Right ventricle myocardium inferior (tissue), 1 donor: ENCODE results near the gene PUDP. TPM values are rescaled to one million over a fixed set of nuclear protein-coding genes. Genes with fewer than 3 reads are reported as not detected.
A peak's percentile ranks its signal among the peaks of the same experiment; 100 is the strongest.

ENCODE experiments used
- ATAC-seq: fragments of 200-7000 bp; cut with Tn5 transposase; one replicate; pipeline ENCODE4 v1.9.1; 2020; ENCODE audit warnings: mild to moderate bottlenecking, moderate library complexity
- DNase-seq: peaks from one replicate; pipeline ENCODE4 v3.0.0; 2021; ENCODE audit errors: missing footprints
- intact Hi-C: fragments of 100-400 bp; cut with DNase I; formaldehyde crosslinking; loops from one replicate; pipeline ENCODE4 v1.11.0; 2022
- total RNA-seq: library from RNA; stranded (reverse); fragmentation: NEBNext Ultra II Directional; extraction: Animal tissue kit (Norgen Biotek cat#: 25700); gene quantifications from one replicate; pipeline ENCODE4 v1.2.1, GENCODE V29; 2021
- donor health status: DM: no; HTN: yes; CAD: no; lungs with severe emphysema.

Gene PUDP
- total RNA-seq, 1 donor from 2014 or later = 22.1 TPM

DNA sequence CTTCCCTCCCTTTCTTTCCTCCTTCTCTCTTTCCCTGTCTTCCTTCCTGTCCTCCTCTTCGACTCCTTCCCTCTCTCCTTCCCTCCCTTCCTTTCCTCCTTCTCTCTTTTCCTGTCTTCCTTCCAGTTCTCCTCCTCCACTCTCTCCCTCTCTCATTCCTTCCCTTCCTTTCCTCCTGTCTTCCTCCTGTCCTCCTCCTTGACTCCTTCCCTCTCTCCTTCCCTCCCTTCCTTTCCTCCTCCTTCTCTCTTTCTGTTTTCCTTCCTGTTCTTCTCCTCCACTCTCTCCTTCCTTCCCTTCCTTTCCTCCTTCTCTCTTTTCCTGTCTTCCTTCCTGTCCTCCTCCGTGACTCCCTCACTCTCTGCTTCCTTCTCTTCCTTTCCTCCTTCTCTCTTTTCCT, 5.3 kb upstream of the PUDP start:
- ATAC-seq (no peak), DNase-seq (no peak)
- intact Hi-C loops = no loop called here

DNA sequence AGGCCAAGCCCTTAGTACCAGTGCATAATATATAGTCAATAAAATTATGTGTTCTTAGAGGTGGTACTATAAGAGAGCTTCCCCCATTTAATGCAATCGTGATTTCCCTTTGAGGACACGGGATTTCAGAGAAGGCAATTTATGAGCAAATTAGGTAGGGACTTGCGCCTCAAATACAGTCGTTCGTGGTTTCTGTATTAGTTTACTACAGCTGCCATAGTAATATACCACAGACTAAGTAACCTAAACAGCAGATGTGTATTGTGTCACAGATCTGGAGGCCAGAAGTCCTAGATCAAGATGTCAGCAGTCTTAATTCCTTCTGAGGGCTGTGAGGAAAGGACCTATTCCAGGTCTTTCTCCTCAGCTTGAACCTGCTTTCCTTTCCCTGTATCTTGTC, 1.5 kb upstream of the PUDP start:
- no peak for DNase-seq
- no peak for ATAC-seq
- intact Hi-C loops = no loop called here

DNA sequence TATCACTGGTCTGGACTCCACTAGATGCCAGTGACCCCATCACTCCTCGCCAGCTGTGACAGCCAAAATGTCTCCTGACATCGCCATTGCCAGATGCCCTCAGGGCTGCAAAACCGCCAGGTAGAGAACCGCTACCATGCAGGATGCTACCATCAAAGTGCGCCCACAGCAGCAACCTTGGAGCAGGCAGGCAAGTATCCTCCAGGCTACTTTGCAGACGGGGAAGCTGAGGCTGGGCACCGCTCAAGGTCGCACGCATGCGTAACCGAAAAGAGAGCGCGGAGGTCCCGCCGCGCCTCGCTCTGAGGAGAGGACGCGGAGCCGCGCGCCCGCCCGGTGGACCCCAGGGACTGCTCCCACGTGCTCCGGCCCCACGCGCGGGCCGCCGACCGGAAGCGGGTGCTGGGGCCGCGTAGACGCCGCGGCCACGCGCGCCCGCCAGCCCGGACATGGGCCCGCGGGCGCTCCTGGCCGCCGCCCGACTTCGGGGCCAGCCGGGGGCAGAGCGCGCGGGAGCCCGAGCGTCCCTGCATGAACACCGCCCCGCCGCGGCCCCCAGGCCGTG, 458 bp downstream of the PUDP start, which contains the start of gene STS:
Gene STS, plus strand, starts transcription at position 300 of the 565 bp plus-strand sequence. CDS start 105,488 bp downstream, outside the sequence.
- intact Hi-C loops = no loop called here
- DNase-seq (peak; percentile 70), ATAC-seq (peak; percentile 68)

DNA sequence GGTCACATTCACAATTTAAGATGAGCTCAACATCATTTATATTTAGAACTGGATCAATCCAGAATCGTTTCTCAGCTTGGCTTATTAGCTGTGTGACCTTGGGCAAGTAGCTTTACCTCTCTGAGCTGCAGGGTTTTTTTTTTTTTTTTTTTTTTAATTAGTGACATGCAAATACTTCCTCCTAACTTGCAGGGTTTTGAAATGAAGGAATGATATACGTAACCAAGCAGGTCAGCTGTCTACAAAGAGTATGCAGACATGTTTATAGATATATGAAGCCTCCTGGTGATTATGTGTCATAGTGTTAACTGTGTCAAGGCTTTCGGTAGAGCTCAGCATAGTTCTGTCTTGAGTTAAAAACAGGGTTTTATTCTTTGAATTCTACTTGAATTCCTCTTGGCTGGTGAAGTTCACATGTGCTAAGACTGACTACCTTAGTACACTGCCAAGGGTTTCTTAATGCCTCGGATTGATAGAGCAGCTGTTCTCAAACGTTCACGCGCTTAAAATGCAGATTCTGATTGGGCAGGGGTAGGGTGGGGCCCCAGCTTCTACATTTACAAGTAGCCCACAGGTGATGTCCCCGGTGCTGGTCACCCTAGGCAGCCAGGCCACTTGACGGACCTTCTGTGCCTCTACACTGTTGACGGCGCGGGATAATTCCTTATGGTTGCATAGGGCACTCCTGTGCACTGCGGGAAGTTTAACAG, 1.1 kb downstream of the PUDP start:
- DNase-seq (no peak), ATAC-seq (no peak)
- intact Hi-C loops = no loop called here

DNA sequence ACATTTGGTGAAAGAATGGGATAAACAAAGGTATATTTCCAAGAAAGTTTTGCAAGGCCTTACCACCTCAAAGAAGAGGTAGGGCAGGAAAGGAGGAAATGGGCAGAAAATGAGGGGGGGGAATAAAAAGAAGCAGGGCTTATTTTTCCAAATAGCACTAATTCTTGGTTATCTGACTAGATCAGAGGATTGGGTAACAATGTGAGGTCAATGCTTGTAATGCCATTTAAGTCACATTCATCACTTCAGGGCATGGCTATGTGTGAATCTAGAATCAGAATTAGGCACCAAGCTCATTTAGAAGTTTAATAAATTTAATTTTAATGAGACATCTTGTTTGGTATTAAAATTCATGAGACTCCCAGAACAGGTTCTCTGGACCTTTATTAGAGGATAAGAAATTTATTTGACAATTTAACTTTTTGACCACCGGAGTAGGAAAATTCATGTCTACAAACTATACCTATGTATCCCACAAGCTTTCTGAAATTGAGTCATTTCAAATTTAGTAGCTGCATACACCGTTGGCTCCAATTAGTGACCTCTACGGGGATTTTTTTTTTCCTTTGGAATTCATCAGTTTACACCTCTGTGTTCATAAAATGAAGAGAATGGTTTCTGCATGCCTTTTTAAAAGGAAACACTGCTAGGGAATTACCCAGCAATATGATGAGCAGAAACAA, 1.8 kb downstream of the PUDP start:
- no peak for DNase-seq
- ATAC-seq = no peak
- intact Hi-C loops = no loop called here

DNA sequence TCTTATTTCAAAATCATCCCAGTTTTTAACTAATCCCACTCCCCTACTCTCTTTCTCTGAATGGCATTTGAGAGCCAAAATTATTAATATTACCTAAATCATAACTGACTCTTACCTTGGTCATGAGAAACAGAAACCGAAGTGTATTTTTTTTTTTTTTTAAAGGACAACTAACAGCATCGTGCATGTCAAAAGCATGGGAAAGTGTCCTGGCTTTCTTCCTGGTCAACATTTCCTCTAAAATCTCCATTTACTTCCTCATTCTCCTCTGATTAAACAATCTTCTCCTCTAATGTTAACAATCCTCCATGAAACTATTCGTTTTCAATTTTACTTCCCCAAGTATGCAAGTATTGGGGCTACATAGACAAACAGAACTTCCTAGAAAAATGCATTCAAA, 2.5 kb downstream of the PUDP start:
- intact Hi-C loops = no loop called here
- DNase-seq (no peak), ATAC-seq (no peak)

DNA sequence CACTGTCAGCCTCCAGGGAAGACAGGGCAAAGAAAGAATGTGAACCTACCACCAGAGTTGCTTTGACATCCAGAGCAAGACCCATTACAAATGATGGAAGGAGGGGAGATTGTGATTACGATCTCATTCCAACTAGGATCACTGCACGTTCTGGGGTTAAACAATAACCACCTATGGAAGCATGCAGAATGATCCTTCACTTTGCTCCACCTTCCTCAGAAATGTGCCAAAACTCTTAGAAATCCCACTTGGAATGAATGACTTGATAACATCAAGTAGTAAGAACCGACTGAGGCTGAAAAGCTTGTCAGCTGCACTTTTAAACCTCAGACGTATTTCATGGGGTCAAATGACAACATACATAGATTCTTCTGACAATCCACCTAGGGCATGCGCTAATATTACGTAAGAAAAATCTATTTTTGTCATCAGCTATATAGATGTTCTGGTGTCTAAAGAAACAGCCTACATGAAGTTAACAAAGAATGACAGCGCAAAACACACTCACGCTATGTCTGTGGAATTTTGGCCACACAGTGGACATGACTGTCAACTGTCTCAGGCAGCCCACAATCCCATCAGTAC, 3.9 kb downstream of the PUDP start:
- intact Hi-C loops = no loop called here
- DNase-seq = no peak
- no peak for ATAC-seq

DNA sequence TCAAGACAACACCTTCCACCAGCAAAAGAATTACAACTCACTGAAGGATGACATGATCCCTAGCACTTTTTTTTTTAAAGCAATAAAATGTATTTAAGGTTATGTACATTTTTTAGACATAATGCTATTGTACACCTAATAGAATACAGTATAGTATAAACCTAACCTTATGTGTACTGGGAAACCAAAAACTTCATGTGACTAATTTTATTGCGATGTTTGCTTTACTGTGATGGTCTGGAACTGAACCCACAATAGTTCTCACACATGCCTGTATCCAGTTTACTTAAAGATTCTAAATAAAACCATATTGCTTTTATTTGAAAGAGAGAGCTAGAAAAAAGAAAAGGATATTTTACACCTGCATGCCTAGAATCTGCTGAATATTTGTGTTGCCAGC, 4.9 kb downstream of the PUDP start:
- no peak for DNase-seq
- no peak for ATAC-seq
- intact Hi-C loops = no loop called here

DNA sequence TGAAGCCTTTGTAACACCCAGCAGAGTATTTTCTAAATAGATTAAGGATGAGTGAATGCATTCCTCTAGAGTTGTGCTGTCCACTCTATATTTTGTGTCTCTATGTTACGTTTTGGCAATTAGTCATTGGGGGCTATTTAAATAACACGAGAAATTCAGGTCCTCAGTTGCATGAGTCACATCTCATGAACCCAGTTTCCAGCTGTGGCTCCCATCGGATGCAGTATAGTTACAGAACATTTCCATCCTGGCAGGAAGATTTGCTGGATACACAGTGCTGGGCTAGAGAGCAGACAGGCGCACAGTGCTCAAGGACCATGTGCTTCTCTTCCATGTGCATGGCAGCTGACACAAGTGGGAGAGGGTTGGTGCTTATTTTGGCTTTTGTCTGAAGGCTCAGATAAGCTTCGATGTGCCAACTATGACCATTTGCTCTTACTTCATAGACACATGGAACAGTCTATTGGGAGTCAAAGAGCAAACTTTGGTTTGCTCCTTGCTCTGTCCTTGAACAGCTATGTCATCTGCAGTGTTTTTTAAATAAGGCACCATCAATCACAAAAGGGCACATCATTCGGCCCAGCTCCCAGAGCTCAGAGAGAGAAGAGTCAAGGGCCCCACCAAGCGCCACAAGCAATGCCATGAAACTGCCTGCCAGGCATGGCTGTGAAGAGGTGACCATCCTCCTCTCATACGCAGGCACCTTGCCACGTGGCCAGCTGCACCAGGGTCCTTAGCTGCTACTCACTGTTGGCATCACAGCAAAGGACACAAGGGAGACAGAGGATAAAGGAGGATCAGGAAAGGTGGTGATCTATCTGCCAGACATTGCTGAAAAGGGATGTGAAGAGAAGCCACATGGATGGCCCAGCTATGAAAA, 8.5 kb downstream of the PUDP start:
- ATAC-seq (peak; percentile 52), DNase-seq (no peak)
- intact Hi-C loops = no loop called here

DNA sequence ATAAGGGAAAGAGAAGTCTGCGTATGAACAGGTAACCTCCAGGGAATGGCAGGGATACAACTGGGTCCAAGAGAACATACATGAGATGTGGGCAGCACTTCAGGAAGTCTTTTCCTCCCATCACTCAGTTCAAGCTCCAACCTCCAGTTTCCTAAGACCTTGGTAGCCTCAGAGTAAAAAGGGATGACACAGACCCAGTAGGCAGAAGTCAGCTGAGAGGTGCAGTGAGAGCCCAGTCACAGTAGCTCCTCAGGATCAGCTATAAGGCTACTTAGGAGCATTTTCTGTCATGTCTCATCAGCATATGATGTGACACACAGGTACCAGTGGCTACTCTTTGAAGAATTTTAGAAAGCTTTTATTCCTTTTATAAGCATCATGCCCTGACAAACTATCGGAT, 13.0 kb downstream of the PUDP start:
- DNase-seq = no peak
- ATAC-seq = no peak
- intact Hi-C loops = no loop called here

DNA sequence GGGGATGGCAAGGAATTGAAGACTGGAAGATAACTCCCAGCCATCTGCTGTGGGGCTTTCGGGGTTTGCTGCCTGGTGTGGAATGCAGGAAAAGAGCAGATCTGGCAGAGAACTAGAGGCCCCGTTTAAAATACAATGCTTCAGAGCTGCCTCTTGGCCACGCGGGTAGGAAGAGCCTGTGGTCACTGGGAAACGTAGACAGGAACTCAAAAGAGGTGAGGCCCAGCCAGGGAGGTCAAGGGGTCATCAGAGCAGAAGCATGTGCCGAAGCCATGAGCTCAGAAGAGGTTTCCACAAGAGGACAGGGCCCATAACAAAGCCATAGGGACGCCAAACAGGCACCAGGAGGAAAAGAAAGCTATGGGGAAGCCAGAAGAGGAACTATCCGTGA, 14.9 kb downstream of the PUDP start:
- intact Hi-C loops = no loop called here
- ATAC-seq = peak; percentile 34
- DNase-seq = no peak

DNA sequence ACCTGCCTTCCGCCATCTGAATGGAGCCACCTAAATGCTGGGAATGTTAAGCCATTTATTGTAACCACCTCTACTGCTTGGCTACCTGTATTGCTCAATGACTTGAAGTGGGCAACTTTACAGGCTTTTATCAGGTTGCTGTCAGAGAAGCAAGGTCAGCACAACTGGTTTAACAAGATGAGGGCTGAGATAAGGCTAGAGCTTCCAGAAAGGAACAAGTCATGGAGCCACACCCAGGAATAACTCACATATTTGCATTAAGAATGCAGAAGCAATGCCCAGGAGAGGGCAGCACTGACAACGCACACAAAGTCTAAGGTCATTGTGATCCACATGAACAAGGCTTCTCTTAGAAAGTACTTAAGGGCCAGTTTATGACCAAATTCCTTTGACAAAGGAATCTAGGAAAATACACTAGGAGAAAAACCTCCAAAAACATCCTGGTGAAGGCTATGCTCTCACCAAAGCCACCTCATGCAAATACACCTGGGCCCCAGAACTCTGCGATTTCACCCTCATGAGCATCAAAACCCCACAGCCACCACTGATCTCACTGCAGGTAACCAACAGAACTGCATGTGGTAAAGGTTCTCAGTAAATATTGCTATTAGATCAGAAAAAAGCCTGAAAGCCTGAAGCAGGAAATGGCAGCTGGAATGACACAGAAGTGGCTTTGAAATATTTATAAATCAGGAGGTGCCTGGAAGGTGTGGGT, 15.5 kb downstream of the PUDP start:
- DNase-seq = no peak
- intact Hi-C loops = no loop called here
- peak; percentile 46 for ATAC-seq

DNA sequence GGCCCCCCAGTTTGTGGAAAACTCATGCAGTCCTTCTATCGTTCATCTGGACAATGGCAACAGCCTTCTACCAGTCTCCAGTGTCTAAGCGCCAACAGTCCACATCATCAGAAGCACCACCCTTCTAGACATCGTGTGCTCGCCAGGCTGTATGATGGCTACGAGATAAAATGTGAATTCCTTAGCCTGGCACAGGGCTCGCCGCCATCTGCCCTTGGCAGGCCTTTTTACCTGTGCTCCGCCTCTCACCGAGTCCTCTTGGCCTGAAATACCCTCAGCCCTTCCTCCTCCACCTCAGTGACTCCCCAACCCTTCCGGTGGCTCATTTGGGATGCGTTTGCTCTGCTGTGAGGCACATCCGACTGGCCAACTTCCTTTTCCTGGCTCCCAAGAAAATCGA, 16.3 kb downstream of the PUDP start:
- intact Hi-C loops = no loop called here
- no peak for DNase-seq
- ATAC-seq = no peak

DNA sequence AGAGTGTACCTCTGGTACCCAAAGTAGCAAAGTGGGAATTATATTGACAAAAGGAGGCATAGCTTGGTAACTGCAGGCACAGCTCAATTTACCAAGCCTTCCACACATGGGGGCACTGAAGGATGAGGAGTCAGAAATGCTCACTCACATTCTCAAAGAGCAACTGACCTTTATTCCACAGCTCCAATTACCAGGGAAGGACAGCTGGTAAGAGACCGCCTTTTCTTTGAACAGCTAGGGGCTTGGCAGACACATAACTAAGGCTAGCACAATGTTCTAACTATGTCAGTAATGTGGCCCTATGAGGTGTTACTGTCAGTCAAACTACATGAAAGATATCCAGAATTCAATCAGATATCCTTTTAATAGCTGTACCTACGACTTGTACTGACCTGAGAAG, 20.9 kb downstream of the PUDP start:
- ATAC-seq (no peak), DNase-seq (no peak)
- intact Hi-C loops = no loop called here

DNA sequence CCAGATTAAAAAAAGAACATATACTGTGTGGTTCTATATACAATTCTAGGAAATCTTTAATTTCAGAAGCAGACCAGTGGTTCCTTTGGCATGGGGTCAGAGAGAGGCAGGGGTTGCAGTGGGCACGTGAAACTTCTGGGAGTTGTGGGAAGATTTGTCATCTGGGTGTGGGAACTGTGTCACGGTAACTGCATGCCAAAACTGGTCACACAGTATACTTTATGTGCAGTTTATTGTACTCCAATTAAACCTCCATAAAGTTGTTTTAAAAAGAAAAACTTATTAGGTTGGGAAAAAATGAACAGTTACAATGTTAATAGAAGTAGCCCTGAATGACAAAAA, 27.1 kb downstream of the PUDP start:
- DNase-seq (no peak), ATAC-seq (no peak)
- intact Hi-C loops = no loop called here

DNA sequence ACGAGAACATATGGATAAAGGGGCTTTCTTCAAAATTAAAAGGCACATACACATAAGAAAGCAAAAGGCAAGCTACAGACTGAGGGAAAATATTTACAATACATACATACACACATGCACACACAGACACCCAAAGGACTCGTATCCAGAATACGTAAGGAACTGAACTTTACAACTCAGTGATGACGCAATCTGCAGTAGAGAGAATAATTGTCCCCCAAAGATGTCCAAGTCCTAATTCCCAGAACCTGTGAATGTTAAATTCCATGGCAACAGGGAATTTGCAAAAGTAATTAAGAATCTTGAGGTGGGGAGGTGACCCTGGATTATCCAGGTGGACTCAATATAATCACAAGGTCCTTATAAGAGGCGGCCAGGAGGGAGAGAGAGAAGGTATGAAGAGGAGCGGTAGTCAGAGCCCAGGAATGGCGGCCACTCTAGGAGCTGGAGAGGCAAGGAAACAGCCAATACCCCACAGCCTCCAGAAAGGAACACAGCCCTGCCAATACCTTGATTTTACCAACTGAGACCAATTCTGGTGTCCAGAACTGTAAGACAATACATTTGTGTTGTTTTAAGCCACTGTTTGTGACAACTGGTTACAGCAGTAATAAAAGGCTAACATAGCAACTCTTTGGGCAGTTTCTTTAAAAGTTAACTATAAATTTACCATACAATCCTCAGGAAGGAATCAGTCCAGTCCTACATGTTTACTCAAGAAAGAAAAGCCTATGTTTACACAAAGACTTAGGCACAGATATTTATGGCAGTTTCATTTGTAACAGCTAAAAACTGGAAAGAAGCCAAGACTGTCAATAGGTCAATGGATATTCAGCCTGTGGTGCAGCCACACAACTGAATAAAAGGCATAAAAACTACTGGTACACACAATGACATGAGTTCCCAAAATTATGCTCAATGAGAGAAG, 27.7 kb downstream of the PUDP start:
- ATAC-seq (no peak), DNase-seq (no peak)
- intact Hi-C loops = no loop called here

DNA sequence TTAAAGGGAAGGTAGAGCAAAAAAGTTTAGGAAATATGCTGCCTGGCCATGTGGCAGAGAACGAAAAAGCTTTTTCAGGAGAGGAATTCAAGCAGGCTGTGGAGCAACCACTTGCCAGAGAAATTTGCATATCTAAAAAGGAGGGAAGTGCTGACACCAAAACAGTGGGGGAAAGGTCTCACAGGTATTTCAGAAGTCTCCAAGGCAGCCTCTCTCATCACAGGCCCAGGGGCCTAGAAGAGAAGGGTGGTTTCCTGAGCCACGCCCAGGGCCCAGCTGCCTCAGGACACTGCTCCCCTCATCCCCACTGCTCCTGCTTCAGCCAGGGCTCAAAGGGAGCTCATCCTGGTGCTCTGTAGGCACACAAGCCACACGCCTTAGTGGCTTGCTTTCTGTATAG, 30.4 kb downstream of the PUDP start:
- DNase-seq (no peak), ATAC-seq (no peak)
- intact Hi-C loops = no loop called here

DNA sequence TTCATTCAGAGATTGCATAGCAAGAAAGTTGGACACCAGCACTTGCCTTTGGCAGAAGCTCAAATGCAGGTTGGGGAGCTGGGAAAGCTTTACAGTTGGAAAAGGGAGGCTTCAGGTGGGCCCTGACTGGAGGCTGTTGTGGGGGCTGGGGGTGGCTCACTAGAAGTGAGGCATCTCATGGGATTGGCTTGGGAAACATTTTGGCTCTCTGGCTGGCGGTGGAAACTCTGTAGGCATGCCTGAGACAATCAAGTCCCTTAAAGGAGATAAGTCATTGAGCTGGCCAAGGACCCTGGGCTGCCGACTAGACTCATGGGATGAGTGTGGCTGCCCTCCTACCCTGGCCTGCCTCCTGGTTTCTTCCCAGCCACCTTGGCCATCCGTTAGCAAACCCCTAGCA, 31.9 kb downstream of the PUDP start:
- intact Hi-C loops = no loop called here
- DNase-seq (no peak), ATAC-seq (peak; percentile 52)
